HG03175 (cell line): ENCODE results near the gene DNAJC2.
"Not testable (repeated sequence)": the region's sequence is repeated elsewhere in the genome, so short reads cannot be mapped to it uniquely, and the experiment has no call there.

Experiments used
- ATAC-seq: cut with Tn5 transposase; IDR thresholded peaks from one replicate; pipeline ENCODE4 v1.9.1; 2021; ENCODE audit warnings: mild to moderate bottlenecking, moderate library complexity; ENCODE audit not compliant: unreplicated experiment

Gene DNAJC2

DNA sequence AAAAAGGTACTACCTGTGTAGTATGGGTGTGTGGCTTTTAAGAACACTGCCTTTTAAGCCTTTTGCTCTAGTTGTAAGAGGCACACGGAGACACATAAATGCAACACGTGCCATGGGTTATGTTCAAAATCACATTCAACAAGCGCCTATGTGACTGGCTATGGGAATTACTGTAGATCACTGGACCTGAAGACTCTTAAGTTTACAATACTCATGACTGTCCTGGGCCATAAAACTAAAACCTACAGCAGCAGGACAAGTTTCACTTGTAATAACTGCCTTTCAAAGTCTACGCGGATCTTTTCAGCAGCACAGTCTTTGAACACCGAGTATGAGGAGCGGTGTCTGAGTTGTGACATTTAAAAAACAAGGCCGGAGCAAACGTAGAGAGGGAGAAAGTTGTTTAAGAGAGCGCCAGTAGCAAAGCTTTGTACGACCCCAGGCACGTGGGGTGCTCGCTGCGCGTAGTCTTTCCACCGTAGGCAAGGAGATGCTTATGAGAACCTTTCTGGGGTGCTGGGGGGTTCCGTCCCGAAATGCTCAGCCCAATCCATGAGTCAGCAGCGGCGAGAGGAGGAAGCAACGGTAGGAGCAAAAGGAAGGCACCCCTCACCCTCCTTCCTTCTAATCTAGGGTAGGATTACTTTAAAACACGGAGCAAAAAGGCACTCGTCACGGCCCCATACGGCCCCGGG is 662 bp downstream of the DNAJC2 start:
- ATAC-seq = peak; percentile 12

DNA sequence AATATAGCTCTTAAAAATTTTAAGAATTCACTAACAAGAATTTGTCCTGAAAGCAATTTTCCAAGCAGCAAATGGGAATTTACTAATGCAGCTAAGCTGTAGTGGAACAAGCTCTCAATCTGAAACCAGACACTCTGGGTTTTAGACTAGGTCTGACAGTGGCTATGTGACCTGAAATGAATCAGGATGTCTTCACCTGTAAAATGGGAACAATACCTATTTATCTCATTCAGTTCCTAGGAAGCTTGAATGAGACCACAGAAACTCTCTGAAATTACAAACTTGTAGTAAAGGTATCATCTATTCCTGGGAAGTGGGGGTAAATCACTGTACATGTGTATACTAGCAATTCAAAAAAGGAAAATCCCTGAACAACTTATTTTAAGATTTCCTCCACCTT is 1.2 kb downstream of the DNAJC2 start:
- no peak for ATAC-seq

GRCh38 chr7:103341466-103341865 is 3.1 kb downstream of the DNAJC2 start:
- no peak for ATAC-seq

DNA sequence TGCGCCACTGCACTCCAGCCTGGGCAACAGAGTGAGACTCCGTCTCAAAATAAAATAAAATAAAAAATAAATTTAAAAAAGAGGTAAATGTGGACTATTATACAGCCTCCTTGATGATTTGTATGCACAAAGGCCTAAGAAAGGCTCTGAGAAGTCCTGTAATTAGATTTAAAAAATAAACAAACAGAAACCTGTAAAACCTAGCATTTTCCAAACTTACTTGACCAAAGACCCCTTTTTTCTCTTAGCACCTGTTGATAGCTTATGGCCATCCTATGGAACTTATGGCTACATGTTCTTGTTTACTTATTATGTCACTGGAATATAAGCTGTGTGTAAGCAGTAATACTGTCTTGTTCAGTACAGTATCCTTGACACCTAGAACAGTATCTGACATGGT is 5.7 kb downstream of the DNAJC2 start:
- no peak for ATAC-seq

GRCh38 chr7:103336761-103337160 is 7.8 kb downstream of the DNAJC2 start:
- no peak for ATAC-seq

DNA sequence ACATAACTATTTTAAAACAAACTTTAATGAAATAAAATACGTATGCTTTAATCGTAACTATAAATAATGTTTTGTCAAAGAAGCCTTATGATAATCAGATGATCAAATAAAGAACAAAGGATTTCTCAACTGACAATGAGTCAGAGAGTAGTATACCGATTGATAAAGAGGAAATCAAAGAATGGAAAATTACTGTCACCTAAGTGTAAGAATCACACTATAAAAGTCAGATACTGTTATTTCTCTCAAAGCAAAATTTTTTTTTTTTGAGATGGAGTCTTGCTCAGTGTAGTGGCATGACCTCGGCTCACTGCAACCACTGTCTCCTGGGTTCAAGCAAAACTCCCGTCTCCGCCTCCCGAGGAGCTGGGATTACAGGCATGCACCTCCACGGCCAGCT is 18.8 kb downstream of the DNAJC2 start:
- ATAC-seq = no peak

DNA sequence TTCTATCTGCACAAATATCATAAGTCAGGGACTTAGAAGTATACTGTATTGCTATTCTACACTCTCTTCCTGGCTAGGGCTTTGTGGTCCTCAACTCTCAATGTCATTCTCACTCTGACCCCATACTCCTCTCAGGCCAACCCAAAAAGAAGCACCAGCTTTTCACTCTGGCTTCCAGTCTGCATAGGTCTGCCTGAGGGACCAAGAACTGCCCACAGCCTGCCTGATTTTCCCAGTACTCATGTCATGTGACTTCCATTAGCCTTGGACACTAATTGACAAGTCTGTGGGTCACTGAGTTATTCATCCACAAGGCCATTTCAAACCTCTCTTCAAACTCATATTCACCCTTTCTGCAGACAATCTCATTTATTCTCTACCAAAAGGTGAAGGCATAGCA is 27.6 kb downstream of the DNAJC2 start:
- no peak for ATAC-seq

DNA sequence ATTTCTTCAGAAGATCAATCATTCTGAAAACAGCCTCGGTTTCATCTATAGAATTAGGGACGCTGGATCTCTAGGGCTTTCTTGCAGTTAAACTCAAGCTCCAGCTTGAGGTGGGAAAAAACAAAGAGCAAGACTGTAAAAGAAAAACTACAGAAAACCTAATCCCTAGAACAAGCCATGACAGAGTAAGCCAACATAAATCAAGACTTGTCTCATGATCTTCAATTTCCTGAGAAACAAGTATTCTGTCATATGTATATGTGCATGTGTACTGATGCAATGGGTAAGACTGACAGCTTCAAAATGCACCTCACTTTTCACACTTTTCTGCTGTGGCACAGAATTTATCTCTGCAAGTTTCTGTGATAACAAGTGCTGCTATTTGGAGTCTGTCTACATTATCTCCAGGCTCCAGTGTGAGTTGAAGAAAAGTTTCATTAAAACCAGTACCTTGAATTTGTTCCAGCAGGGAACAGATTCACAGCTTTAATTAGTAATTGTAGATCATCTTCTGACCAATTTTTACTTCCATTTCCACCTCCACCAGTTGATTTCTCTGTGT is 28.1 kb downstream of the DNAJC2 start:
- no peak for ATAC-seq

GRCh38 chr7:103314852-103315251 is 29.7 kb downstream of the DNAJC2 start:
- ATAC-seq = no peak

DNA sequence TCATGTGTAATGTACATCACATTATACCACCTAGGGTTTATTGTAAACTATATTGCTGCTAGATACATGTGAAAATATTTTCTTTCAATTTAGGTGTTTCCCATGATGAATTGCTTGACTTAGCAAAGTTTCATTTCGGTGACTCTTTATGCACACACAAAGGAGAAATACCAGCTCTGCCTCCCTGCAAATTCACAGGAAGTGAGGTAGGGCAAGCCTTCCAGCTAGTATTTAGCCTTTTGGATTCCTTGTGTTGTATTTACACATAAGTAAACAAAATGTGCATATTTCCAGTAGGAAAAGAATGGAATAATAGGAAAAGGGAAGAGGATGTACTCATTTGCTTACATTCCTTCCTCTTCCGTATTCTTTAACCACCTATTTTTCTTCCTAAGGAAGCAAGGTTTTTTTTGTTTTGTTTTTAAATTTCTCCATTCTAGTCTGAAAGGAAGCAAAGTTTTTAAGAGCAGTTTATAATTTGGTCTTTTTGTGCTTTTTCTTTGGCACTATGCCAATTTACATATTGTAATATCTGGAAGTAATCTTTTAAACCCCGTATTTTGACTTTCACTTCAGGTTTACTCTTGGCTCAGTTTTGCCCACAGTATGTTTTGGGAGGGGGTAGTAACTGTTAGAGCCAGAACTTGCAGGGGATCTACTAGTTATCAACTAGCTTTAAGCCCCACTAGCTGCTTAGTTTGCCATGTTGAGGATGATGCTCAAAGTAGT is 36.9 kb downstream of the DNAJC2 start:
- ATAC-seq = no peak

DNA sequence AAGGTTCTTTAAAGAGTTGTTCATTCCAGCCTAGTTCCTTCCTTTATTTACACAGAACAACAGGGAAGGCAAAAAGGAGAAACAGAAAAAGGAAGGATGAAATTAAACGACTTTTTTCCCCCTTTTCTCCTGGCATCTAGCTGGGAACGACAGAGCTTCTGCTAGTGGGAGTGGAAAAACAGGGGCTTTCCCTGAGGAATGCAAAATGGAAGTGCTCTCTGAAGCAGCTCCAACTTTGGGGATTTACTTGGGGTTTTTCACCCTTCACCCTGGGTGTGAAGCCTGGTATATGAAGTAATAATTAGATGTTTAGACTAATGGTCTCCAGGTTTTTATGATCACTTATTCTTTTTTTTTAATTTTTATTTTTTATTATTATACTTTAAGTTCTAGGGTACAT is 43.1 kb downstream of the DNAJC2 start:
- no peak for ATAC-seq

DNA sequence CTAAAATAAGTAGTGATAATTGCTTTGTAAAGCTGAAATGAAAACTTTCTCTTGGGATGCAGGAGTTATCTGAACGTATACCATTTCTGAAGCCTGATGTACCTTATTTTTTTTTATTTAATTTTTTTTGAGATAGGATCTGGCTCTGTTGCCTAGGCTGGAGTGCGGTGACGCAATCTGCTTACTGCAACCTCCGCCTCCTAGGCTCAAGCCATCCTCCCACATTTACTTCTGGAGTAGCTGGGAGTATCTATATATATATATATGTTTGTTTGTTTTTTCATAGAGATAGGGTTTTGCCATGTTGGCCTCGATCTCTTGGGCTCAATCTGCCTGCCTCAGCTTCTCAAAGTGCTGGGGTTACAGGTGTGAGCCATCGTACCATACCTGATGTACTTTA is 44.9 kb downstream of the DNAJC2 start:
- no peak for ATAC-seq

GRCh38 chr7:103297837-103298179 is 46.8 kb downstream of the DNAJC2 start:
- no peak for ATAC-seq

- peak; percentile 97 for ATAC-seq
Observed at GRCh38 chr7:103296901-103297836, 47.4 kb downstream of the DNAJC2 start, which contains the start of gene PMPCB. PMPCB (plus strand) TSS chr7:103297435; CDS start chr7:103297460, 25 bp downstream.

DNA sequence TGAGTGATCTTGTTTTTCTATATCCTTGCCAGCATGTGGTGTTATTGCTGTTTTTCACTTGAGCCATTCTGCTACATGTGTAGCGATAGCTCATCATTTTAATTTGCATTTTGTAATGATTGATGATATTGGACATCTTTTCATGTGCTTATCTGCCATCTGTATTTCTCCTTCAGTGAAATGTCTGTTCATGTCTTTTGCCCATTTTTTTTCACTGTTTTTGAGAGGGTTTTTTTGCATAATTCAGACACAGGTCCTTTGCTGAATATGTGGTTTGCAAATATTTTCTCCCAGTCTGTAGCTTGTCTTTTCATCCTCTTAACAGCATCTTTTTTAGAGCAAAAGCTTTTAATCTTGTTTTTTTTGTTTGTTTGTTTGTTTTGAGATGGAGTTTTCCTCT is 51.0 kb downstream of the DNAJC2 start:
- ATAC-seq = no peak

GRCh38 chr7:103292122-103292521 is 52.4 kb downstream of the DNAJC2 start:
- ATAC-seq = no peak

DNA sequence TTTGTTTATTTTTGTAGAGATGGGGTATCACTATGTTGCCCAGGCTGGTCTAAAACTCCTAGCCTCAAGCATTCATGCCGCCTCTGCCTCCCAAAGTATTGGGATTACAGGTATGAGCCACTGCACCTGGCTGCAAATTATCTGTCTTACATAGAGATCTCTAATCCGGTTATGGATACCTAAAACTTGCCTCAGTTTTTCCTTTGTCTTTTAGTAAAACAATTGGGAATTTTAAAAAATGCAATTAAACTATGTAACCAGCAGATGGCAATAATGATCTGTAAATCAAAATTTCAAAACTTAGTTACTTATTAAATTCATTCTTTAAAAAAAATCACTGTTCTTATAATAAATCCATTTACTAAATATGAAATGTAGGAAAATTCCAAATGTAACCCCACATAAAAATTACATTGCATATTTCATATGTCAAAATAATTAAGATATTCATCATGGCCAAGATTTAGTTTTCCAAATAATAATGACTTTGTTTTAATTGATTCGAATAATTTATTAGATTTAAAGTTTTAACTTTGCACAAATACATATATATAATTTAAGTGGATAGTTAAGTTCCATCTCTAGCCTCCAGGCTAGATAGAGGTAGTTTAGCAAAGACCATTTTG is 61.7 kb downstream of the DNAJC2 start:
- ATAC-seq = not testable (repeated sequence)

DNA sequence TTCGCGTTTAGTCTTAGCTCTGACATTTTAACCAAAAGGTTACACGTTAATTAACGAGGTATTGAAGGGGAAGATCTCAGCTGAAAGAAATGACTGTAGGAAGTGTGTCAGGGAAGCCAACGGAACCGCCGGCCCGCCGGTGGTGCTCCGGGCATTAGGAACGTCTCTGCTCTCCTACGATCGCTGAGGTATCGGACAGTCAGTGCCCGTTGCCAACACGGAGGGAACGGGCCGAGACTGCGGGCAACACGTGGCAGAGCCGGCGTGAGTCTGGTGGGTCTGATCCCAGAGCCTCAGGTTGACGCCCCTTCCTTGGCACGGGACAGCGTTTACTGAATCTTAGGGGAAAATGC is 63.8 kb downstream of the DNAJC2 start:
- not testable (repeated sequence) for ATAC-seq

DNA sequence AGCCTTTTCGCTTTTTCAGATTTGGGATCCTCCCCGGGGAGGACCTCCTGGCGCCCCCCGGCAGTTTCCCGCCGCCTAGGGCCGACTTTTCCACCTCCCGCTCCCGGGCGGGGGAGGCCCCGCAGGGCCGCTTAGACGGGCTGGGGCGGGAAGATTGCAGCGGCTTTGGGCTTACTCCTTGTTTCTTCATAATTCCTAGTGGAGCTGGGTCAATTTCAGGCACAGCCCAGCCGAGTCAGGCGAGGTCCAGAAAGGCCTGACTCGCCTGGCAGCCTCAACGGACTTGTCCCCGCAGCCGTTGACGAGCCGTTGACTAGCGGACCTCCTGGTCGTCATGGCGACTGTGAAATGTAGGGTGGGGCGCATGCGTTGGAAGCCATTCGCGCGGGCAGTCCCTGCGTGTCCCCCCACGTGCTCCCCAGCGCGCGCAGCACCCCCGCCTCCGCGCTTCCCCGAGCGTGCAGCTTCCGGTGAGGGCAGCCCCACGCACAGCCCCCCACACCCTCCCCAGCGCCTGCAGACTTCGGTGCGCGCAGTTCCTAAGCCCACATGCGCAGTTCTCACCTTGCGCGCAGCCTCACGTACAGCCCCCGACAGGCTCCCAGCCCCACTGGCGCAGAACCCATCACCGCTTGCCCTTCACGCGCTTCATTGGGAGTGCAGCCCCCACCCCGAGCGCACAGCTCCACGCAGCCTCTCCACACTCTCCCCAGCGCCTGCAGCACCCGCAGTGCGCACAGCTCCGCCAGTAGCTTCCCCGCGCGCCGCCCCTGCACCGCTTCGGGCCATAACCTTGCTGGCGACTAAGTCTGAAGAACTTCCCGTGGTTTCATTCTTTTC is 64.4 kb downstream of the DNAJC2 start:
- ATAC-seq = peak; percentile 96

- peak; percentile 33 for ATAC-seq
Observed at GRCh38 chr7:103279636-103279962, 65.0 kb downstream of the DNAJC2 start.
